GM18517 (cell line): ENCODE measurements around the gene HSD3B1.

Experiments
- ATAC-seq: cut with Tn5 transposase; IDR thresholded peaks from one replicate; pipeline ENCODE4 v1.9.1; 2021; ENCODE audit warnings: mild to moderate bottlenecking, moderate library complexity; ENCODE audit not compliant: unreplicated experiment

The HSD3B1 gene

DNA sequence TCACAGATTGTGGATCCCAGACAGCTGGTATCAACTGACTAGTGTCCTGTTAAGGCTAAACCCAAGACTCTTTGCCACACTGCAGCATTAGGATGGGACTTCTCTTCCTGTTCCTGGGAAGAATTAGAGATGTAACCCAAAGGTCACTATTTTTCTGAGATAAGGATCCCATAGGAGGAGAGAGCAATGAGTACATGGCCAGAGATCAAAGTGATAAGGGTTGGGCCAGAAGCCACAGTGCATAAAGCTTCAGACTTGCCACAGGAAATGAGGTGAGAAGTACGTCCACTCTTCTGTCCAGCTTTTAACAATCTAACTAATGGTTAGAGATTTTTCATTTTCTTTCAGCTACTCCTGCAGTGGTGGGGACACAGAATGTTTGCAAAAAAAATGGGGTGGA, at the start of gene HSD3B1:
Gene HSD3B1, plus strand, starts transcription at position 270 of the 400 bp plus-strand sequence. CDS start 267 bp downstream, outside the sequence.
- ATAC-seq: no peak

DNA sequence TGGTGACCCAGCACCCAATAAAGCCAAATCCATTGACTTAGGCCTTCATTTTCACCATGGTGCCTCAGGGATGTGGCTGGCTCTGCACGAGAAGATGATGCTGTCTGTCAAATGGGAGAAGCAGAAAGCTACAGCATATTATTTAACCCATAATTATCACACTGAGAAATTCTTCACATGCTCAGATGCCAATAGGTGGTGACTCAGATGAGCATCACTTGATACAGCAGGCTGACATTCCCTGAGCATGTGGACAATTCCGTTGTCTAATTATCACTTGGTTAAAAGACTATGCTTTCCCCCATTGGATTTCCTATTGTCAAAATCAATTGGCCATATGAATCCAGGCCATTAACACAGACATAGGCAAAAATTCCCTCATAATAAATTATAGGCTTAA, 44.0 kb upstream of the HSD3B1 start:
- no peak for ATAC-seq

DNA sequence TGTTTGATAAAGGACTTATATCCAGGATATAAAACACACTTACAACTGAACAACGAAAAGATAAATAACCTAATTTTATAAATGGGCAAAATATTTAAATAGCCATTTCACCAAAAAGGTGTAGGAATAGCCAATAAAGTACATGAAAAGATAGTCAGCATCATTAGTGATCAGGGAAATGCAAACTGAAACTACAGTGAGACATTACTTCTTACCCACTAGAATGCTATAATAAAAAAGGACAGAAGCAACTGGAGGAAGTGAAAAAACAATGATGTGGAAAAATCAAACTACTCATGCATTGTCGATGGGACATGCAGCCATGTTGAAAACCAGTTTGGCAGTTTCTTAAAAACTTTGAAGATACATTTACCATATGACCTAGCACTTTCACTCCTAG, 43.4 kb upstream of the HSD3B1 start:
- ATAC-seq: no peak

DNA sequence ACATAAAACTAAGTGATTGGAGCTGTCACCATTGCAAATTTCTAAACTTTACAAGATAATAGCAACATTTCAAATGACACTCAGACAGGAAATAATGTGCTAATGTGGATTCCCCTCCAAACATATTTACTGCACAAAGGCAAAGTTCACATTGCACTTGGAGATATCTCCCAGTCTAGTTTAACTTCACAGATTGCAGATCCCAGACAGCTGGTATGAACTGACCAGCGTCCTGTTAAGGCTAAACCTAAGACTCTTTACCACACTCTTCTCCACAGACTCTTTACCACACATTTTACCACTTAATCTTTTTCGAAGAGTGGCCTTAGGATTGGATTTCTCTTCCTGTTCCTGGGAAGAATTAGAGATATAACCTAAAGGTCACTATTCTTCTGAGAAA, 40.6 kb upstream of the HSD3B1 start:
- no peak for ATAC-seq

- ATAC-seq: no peak
Observed at GRCh38 chr1:119467219-119467618, 39.8 kb upstream of the HSD3B1 start.

DNA sequence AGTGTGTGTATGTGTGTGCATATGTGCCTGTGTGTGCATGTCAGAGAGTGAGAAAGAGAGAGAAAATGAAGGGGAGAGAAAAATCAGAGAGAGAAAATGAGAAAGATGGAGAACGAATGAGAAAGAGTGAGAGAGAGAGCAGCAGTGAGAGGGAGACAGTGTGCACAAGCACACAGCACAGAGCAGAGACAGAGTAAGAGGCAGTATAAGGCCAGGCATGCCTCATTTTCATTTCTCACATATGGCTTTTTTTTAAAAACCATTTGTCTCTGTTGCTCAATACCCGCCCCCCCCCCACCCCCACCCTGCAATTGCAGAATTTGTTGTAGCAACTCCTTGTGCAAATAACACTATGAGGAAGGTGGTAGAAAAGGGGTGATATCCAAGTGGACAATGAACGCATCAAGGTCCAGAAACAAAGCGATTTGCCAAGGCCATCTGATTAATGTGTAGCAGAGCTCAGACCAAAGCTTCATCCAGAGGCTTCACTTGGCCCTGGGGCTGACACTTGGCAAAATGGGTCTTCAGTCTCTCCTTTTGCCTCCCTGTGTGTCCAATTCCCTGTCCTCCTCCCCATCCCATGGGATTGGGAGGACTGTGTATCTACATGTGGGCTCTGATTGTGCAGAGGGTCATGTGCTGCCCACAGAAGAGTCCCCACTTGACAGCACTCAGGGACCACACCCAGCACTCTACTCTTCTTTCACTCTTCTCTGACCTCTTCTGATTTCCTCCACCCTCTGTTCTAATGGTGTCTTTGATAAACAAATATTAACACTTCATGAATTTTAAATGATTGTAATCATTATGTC, 38.9 kb upstream of the HSD3B1 start:
- no peak for ATAC-seq

DNA sequence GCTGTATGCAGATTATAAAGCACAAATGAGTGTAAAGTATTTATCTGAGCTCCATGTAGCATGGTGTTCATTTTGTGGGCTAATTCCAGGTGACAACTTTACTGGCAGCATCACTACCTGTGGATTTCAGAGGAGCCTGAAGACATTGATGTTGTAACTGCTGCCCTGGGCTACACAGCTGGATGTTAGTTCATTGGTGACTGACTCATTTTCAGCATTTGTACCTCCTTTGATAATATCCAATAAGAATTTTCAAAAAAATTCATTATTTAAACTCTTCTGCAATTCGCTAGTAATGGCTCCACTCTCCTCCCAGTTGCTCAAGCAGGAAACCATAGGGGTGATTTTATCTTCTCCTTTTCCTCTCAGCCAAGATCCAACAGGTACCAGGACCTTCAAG, 37.3 kb upstream of the HSD3B1 start:
- ATAC-seq: no peak

GRCh38 chr1:119470377-119470776, 36.6 kb upstream of the HSD3B1 start:
- no peak for ATAC-seq

- no peak for ATAC-seq
Observed at GRCh38 chr1:119470958-119471357, 36.1 kb upstream of the HSD3B1 start.

- no peak for ATAC-seq
Observed at GRCh38 chr1:119471566-119471965, 35.4 kb upstream of the HSD3B1 start.

- no peak for ATAC-seq
Observed at GRCh38 chr1:119472080-119472818, 34.8 kb upstream of the HSD3B1 start.

- ATAC-seq: no peak
Observed at GRCh38 chr1:119472819-119473175, 34.2 kb upstream of the HSD3B1 start.

DNA sequence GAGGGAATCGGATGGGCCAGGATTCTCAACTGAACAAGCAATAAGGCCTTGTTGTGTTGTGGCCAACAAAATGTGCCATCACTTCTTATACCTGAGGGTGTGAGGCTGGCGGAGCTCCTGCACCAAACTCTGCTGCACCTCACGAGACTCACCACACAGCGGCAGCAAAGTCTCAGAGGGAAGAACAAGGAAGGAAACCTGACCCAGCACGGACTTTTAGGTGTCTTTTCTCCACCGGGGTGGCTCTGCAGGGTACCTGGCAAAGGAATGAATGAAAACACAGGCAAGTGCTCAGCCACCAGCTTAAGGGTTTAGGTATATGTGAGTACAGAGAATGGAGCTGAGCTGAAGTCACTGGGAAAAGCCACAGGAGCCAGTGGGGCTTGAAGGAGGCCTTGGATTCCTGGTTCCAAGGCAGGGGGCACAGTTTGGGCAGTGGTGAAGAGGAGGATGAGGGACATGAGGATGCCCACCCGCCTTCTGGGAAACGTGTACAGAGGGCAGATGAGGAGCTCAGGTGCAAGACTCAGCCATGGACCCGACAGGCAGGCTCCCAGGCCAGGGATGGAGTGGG, 31.1 kb upstream of the HSD3B1 start:
- ATAC-seq: no peak

DNA sequence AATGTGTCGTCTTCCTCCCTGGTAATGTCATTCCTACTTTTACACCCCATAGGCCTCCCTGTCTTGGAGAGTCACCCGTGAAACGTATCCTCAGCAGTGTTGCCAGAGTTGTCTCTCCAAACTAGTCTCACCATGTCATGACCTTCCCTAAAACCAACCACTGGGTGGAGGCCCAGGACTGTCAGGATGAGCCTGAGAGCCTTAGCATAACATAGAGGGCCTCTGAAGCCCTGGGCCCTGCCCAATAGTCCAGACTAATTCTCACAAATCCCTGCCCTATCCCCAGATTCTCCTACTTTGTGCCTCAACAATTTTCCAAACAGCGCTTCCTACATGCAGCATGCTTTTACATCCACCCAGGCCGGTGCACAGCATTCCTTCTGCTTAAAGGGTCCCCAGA, 29.3 kb upstream of the HSD3B1 start:
- ATAC-seq: no peak

DNA sequence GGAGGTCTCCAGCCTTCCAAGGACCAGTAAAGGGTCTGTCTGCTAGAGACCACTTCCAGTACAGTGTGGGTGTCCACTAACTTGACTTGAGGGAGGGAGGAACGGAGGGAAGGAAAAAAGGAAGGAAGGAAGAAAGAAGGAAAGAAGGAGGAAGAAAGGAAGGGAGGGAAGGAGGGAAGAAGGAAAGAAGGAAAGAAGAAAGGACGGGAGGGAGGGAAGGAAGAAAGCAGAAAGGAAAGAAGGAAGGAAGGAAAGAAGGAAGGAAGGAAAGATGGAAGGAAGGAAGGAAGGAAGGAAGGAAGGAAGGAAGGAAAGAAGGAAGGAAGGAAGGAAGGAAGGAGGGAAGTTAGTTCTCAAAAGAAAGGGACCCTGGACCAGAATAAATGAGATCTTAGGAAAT, 26.8 kb upstream of the HSD3B1 start:
- no peak for ATAC-seq

DNA sequence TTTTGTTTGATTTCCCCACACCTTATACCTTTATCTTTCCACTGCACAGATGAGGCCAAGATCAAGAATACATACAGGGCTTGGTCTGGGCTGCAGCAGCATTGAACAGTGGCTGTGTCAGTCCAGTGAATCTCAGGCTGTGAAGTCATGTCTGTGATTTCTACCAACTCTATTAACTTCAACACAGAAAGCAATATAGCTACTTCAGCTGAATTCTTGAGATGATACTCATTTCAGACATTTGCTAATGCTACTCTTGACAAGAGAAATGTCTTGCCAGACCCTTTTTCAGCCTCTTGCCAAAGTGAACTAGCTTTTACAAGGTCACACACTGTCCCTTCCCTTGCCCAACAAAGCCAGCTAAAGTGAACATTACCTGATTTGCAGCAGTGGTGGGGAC, 25.1 kb upstream of the HSD3B1 start:
- ATAC-seq: no peak

DNA sequence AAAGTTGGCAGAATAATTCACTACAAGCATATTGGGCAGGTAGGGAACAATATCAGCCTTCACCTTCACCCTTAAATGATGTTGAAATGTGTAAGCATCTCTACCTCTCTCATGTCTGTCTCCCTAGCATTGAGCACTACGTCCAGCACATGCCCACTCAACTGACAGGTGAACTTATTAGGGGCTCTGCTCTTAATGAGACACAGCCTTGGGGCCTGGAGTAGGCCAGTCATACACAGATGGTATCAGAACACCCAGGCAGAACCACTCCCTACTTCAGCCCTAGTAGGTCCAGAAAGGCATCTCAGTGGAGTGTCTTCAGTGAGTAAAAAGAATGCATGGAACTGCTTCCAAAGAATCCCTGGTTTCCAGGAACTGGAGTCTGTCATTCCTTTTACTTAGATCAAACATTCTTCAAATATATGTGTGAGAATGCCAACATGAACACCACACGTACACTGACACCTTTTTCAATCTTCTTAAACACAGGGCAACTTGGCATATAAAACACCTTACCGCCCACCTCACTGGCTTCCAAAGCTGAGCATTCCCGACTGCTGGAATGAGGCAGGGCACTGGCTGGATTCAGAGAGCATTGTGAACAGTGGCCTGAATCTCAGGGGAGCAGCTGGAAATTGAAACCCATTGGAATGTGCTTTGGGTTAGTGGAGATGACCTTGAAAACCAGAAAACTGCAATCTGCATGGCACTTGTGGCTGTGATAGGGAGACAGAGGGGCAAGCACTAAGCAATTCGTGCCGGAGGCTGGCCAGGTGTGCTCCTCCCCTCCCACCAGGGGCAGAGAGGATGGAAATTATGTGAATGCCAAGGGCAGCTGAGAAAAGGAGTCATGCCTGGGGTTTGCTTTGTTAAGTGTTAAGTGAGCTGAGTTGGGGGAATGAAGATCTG, 24.2 kb upstream of the HSD3B1 start:
- no peak for ATAC-seq

- no peak for ATAC-seq
Observed at GRCh38 chr1:119483441-119484200, 23.4 kb upstream of the HSD3B1 start.

DNA sequence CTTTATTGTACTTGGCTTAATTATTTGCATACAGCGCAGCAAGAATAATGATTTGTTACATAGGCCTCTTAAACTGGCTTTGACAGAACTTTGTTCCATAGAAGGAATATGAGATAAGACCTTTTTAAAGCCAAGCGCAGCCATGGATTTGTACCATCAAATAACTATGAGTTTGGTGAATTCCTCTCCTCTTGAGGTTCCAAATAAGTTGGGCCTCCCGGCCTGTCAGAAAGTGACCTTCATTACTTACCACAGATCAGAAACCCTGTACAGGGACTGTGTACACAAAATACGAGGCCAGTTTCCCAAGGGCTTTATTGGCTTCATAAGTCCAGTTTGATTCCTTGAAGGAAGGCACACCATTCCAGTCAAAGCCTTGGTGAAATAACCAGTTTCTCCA, 21.8 kb upstream of the HSD3B1 start:
- ATAC-seq: no peak

DNA sequence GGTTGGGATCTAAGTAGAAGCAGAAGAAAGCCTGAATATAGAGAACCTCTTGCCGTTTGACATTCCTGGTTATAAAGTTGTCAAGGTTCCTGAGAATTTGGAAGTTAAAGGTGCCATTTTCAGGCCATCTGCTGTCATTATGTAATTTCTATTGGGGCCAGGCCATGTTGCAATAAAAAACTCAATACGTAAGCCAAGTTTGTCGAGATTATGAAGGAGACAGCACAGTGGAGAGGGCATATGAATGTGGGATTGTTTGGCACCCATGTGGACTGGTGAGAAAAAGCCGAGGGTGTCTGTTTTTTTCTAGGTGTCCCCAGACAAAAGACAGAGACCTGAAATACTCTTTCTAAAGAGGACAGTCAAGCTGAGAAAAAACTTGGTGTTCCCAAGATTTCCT, 18.8 kb upstream of the HSD3B1 start:
- no peak for ATAC-seq
